Stimulated activated CD8-positive, alpha-beta memory T cell treated with anti-CD3 and anti-CD28 coated beads, Interleukin-15, amount 100 ng/mL, for 4 hours (primary cell): ENCODE results near the gene ESPNL.

Experiments
- DNase-seq, 2 donors: peaks; one replicate each; pipeline ENCODE4 v3.0.0-alpha.2; 2020; ENCODE audit warnings: low read depth in 2 of 2

ESPNL gene

DNA sequence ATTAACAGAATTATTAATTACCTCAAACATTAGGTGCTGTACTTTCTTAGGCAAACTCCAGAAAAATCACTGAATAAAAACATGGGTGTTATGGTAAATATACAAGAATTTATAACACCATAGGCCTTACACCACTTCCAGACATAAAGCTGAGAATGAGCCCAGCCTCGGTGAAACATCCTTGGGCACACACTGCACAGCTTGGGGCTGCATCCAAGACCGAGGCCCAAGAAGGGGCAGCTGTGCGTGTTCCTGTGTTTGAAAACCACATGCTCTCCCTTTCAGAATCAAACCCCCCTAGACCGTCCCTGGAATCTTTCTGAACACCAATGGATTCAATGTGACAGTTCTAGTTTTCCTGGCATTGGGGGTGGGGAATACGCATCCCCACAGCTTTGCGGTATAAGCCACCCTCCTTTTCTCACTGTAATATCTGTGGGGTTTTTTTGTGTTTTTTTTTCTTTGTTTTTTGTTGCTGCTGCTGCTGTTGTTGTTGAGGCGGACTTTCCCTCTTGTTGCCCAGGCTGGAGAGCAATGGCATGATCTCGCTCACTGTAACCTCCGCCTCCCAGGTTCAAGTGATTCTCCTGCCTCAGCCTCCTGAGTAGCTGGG, 71.5 kb downstream of the ESPNL start:
- no peak for DNase-seq

DNA sequence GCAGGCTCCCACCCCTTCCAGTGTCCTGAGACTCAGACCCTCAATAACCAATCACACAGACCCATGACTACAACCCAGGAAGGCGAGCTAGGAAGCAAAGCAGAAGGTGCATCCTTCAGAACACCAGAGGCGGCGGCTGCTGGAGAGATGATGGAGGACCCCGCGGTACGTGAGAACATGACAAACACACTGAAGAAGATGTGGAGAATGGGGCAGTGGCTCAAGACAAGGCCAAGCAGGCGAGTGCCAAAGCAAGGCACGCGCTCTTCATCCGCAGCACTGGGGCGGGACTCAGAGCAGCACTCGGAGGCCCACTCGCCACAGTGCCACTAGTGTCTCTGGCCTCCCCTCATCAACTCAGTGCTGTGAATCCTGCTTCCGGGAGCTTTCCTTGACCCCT, 72.3 kb downstream of the ESPNL start:
- DNase-seq, result no peak

DNA sequence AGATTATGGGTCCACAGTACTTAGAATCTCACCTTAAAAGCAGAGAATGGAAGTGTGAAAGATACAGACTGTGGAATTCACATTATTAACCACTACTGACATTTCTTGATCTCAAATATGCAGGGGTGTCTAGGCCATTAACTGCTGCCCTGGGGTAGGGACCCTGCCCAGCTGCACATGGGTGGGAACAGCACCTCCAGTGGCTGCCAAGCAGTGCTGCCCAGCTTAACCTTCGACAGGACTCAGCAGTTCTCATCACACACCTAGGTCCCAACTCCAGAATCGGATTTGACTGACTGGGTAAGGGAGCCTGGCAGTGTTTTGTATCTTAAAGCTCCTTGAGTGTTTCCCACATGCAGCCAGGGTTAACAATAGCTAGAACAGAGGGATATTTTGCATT, 73.6 kb downstream of the ESPNL start:
- DNase-seq, result no peak

DNA sequence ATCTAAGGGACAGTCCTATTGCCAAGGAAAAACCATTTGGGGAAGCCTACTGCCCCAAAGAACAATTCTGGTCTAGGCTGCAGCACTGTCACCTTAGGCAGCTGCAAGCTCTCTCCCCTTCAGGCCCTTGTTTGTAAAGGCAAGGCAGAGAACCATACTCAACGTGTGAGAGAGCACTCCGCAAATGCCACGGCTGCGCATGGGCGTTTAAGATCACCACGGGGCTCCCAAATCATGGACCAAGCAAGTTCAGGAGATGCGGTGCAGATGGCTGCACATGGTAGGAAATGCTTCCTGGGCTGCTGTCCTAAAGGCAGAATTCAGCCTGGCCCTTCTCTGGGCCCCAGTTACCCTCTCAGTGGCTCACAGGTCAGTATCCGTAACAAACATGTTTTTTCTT, 74.2 kb downstream of the ESPNL start:
- no peak for DNase-seq

DNA sequence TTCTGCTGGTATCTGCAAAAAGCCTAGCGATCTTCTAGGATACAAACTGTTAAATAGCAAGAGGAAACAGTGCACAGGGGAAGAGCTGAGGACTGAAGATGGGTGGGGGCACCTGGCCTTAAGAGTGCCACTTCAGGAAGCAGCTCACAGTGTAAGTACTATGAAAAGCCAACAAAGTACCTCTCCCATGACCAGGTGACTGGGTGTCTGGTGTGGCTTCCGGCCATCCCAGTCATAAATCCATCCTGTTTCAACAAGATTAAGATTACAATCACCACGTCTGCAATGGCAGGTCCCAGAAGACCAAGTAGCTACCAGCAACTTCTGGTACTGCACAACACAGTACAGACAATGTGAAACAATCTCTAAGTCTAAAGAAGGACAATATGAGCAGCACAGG, 74.6 kb downstream of the ESPNL start:
- DNase-seq, result no peak

DNA sequence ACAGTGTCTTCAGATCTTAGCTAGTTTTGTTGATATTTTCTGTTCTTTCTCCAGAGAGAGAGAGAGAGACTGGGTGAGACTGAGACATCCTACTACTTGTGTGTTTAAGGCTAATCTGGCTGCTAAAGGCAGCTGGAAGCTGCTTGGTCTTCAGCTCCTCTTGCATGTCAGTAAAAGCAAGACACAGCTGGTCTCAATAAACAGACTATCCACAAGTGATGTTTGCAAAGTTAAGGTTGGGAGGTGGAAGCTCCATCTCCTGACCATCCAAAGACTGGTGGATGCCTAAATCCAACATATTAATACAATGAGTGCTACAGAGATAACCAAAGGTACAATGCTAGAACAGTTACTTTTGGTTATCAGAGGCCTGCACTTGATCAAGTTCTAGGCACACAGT, 76.5 kb downstream of the ESPNL start:
- no peak for DNase-seq

DNA sequence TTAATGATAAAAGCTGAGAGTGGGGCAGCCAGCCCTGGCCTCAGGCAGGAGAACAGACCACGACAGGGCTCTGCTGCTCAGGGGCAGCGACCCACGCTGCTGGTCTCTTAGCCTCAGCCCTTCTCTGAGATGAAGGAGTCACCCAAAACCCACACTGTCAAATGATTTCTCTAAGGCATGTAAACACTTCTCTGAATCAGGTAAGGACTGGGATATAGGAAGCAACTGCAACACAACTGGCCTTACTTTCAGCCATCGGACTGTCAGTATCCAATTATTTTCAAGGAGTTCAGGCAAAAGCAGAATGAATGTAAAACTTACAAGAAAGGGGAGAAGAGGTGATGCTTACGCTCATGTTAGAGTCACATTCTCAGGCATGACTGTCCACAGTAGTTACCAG, 80.4 kb downstream of the ESPNL start:
- no peak for DNase-seq

DNA sequence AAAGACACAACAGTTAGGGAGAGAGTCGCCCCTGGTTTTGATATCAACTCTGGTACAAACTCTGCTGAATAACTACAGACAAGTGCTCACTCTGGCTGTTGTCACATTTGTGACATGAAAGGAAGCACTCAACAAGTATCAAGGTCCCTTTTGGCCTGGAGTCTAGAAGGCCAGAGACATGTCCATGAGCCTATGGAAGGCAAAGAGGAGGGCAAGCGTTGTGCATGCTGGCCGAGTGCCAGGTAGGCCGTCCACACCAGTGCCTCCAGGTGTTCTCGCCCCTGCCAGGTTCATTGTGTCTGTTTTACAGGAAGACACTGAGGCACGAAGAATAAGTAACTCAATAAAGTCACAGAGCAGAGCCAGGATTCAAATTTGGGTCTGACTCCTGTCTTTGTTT, 82.2 kb downstream of the ESPNL start:
- DNase-seq, result no peak
